HFFc6 (cell line): ENCODE results near the gene ZFP62. TPM values are rescaled to one million over a fixed set of nuclear protein-coding genes. Genes with fewer than 3 reads are reported as not detected.

Experiments
- DNase-seq: peaks from one replicate; pipeline ENCODE4 v3.0.0-alpha.2; 2018
- H3K27ac Mint-ChIP-seq: 2 replicates; pipeline ENCODE4 v1.8.0; 2020; ENCODE audit warnings: mild to moderate bottlenecking, mixed read lengths
- H3K27me3 Mint-ChIP-seq: 2 replicates; pipeline ENCODE4 v1.8.0; 2021; ENCODE audit warnings: mild to moderate bottlenecking, moderate library complexity, mixed read lengths; ENCODE audit not compliant: insufficient read depth
- H3K36me3 Mint-ChIP-seq: 2 replicates; pipeline ENCODE4 v1.8.0; 2021; ENCODE audit warnings: low read depth, mixed read lengths
- H3K4me1 Mint-ChIP-seq: 2 replicates; pipeline ENCODE4 v1.8.0; 2020; ENCODE audit warnings: low read depth, mixed read lengths
- H3K4me3 Mint-ChIP-seq: 2 replicates; pipeline ENCODE4 v1.8.0; 2020; ENCODE audit warnings: mild to moderate bottlenecking, moderate library complexity, mixed read lengths
- H3K9me3 Mint-ChIP-seq: 2 replicates; pipeline ENCODE4 v1.8.0; 2020; ENCODE audit warnings: mild to moderate bottlenecking, mixed read lengths
- CTCF ChIP-seq: fragments of 200-600 bp; sonication (generic); IDR thresholded peaks from 2 replicates; pipeline ENCODE4 v1.5.0; 2021; ENCODE audit warnings: antibody characterized with exemption, mild to moderate bottlenecking
- total RNA-seq, 6 experiments: library from RNA; stranded (reverse); fragmentation: NEBNext Ultra II Directional; extraction: Animal tissue kit (Norgen Biotek cat#: 25700); gene quantifications; 2 replicates in 1 of 6; 3 replicates in 5 of 6; pipeline ENCODE4 v1.2.3, GENCODE V29; 2021

ZFP62 gene
- total RNA-seq, 6 experiments from 2014 or later = 9.6 to 12.1 (median 10.2) TPM

GRCh38 chr5:180860273-180860886, 696 bp downstream of the ZFP62 start:
- Mint-ChIP-seq H3K4me1 (peaks cover 16% of the 10 kb centered on the region), H3K9me3 (no peaks in the 10 kb centered on the region), H3K27ac (peak overlapping the region; percentile 87), H3K27me3 (no peaks in the 10 kb centered on the region; the same call in none of the 2 replicates), H3K4me3 (peak overlapping the region; percentile 93), H3K36me3 (peaks cover 20% of the 10 kb centered on the region)
- peak; percentile 45 for TF ChIP-seq CTCF
- no peak for DNase-seq

GRCh38 chr5:180858586-180858985, 2.5 kb downstream of the ZFP62 start:
- Mint-ChIP-seq H3K27me3 (no peaks in the 10 kb centered on the region; the same call in 1 of the 2 replicates), H3K36me3 (peaks cover 38% of the 10 kb centered on the region), H3K9me3 (no peaks in the 10 kb centered on the region), H3K4me1 (peaks cover 15% of the 10 kb centered on the region), H3K27ac (no peak overlapping the region), H3K4me3 (no peak overlapping the region)
- no peak for TF ChIP-seq CTCF
- DNase-seq = no peak

GRCh38 chr5:180853848-180854176, 7.3 kb downstream of the ZFP62 start:
- H3K9me3 Mint-ChIP-seq = peaks cover 34% of the 10 kb centered on the region
- no peak overlapping the region for H3K27ac Mint-ChIP-seq
- no peak for DNase-seq
- H3K27me3 Mint-ChIP-seq = no peaks in the 10 kb centered on the region; the same call in 1 of the 2 replicates
- peaks cover 9% of the 10 kb centered on the region for H3K4me1 Mint-ChIP-seq
- no peak overlapping the region for H3K4me3 Mint-ChIP-seq
- H3K36me3 Mint-ChIP-seq = peaks cover 80% of the 10 kb centered on the region
- TF ChIP-seq CTCF = no peak

DNA sequence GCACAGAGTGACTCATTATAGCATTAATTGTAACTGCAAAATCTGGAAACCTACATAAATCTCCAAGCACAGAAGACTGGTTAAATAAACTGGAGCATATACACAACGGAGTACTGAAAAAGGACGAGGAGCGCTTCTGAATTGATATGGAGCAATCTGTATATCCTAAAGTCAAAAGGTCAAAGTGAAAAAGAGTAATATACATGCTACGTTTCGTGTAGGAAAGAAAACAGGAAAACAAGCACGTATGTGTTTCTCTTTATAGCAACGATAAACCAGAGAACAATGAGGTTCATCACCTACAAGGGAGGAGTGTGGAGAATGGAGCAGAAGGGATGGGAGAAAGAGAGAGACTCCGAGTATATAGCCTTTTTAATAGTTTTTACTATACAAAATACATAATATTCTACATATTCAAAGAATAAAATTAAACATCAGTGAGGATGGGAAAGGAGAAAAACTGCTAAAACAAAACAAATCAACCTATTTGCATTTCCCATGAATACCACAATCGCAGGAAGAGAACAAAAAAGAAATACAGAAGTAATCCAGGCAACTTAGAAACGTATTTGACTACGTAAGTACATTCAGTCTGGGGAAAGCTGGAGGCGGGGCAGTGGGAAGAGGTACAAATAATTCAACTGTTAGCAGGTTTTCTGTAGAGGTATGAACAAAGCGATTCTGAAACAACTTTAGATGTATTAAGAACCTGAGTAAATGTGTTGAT, 7.8 kb downstream of the ZFP62 start:
- peaks cover 9% of the 10 kb centered on the region for H3K4me1 Mint-ChIP-seq
- no peak overlapping the region for H3K4me3 Mint-ChIP-seq
- no peak overlapping the region for H3K27ac Mint-ChIP-seq
- DNase-seq = no peak
- no peak for TF ChIP-seq CTCF
- H3K9me3 Mint-ChIP-seq = peaks cover 37% of the 10 kb centered on the region
- H3K27me3 Mint-ChIP-seq = no peaks in the 10 kb centered on the region; the same call in 1 of the 2 replicates
- peaks cover 85% of the 10 kb centered on the region for H3K36me3 Mint-ChIP-seq

DNA sequence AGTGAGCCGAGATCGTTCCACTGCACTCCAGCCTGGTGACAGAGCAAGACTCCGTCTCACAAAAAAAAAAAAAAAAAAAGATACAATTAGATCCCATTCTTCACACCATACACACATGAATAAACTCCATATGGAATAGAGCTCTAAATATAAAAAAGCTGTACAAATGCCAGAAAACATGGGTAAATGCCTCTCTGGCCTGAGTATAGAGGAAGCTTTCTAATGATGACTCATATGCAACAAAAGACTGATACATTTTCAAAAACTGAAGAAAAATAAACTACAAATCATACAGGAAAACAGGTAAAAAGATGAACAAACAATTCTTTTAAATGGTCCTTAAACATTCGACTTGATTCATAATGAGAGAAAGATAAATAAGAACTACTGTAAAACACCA, 8.6 kb downstream of the ZFP62 start:
- no peak for DNase-seq

More for the DNA sequence above, 8.6 kb downstream of the ZFP62 start:
- H3K36me3 Mint-ChIP-seq = peaks cover 93% of the 10 kb centered on the region
- H3K9me3 Mint-ChIP-seq = peaks cover 44% of the 10 kb centered on the region
- no peak overlapping the region for H3K27ac Mint-ChIP-seq
- no peak for TF ChIP-seq CTCF
- no peak overlapping the region for H3K4me3 Mint-ChIP-seq
- peaks cover 9% of the 10 kb centered on the region for H3K4me1 Mint-ChIP-seq
- H3K27me3 Mint-ChIP-seq = no peaks in the 10 kb centered on the region; the same call in 1 of the 2 replicates
